Hepatic stellate cell (primary cell): Measurements from ENCODE around the gene MUC2.

Source experiments
- DNase-seq: peaks from one replicate; pipeline ENCODE4 v3.0.0; 2011; ENCODE audit warnings: low spot score

The MUC2 gene

DNA sequence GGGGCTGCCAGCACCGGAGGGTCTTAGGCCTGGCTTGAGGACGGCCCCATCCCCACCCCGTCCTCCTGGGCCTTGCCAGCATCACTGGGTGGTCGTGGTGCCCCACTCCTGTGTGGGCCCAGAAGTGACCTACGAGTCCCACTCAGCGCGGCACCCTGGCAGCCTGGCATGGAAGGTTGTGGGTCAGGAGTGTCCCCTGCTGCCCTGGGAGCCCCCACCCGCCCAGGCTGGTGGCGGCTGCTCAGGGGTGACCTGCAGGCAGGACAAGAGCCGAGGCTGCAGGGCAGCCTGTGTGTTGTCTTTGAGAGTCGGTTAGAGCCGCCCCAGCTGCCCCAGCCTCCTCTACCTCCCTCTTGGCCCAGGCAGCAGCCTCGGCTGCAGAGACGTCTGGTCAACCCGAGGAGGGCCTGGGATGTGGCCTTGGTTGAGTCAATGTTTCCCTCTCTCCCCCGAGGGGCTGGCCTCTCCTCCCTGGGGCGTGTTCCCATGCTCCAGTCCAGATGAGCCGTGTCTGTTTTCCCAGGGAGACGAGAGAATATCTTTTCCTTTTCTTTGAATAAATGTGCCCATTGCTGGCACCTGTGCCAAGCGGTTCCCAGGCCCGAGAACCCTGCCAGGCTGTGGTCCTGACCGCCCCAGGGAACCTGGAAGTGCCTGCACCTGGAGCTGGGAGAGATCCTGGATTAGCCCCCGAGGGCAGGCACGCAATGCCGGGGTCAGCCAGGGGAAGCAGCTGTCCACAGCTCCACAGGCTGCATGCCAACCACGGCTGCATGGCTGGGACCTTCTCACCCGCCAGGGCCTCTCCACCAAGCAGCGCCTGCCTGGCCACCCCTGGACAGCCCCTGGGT is 47.4 kb downstream of the MUC2 start:
- DNase-seq = peak; percentile 41

DNA sequence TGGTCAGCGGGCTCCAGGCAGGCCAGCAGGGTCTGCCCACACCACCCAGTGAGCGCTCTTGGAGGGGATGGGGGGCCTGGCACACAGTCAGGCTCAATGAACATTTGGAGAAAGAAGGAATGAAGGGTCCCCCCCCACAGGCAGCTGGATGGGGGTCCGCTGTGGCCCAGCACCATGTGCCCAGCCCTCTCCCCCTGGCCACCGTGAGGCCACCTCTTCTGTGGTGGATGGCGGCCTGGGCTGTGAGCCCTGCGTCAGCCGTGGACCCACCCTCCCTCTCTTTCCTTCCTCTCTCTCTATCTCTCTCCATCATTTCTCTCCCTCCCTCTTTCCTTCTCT is 48.0 kb downstream of the MUC2 start:
- DNase-seq = no peak

DNA sequence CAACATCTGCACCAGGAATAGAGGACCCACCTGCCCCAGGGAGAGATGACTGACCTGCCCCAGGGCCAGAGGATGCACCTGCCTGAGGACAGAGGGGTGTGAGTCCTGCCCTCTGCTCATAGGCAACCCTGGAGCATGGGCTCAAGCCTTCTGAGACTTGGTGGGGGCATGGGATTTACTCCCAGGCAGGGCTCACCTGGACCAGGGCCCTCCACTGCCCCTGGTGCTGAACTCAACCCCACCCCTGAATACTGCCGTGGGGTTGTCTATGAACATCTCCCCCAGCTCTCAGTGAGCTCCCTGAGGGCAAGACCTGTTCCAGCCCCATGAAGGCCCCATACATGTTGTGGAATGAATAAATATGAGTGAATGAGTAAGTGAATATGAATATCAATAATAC is 49.3 kb downstream of the MUC2 start:
- no peak for DNase-seq
